OCI-LY3 (cell line): ENCODE data around the gene TMEM125.

ENCODE experiments used
- EZH2phosphoT487 ChIP-seq: fragments of 200-600 bp; shearing (Covaris generic); IDR thresholded peaks from 2 replicates; pipeline ENCODE4 v1.6.1; 2018; ENCODE audit warnings: antibody characterized with exemption, mixed run types, low read depth
- TF ChIP-seq, protein P1 (sequence below): fragments of 200-600, 300-600 bp; sonication (generic); IDR thresholded peaks from 2 replicates; pipeline ENCODE4 v1.5.1; 2014; ENCODE audit warnings: antibody characterized with exemption, low read length, low read depth

- TF ChIP-seq, protein P1, sequence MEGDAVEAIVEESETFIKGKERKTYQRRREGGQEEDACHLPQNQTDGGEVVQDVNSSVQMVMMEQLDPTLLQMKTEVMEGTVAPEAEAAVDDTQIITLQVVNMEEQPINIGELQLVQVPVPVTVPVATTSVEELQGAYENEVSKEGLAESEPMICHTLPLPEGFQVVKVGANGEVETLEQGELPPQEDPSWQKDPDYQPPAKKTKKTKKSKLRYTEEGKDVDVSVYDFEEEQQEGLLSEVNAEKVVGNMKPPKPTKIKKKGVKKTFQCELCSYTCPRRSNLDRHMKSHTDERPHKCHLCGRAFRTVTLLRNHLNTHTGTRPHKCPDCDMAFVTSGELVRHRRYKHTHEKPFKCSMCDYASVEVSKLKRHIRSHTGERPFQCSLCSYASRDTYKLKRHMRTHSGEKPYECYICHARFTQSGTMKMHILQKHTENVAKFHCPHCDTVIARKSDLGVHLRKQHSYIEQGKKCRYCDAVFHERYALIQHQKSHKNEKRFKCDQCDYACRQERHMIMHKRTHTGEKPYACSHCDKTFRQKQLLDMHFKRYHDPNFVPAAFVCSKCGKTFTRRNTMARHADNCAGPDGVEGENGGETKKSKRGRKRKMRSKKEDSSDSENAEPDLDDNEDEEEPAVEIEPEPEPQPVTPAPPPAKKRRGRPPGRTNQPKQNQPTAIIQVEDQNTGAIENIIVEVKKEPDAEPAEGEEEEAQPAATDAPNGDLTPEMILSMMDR: no peak
- no peak for TF ChIP-seq EZH2phosphoT487
These were observed 48.0 kb upstream of the TMEM125 start for GRCh38 chr1:43221797-43222196.
